Liver (tissue), 3 donors: Measurements from ENCODE around the gene ADGRG1.

Source experiments
- EGR1 ChIP-seq, 2 donors: IDR thresholded peaks; 2 replicates each; pipeline ENCODE4 v1.6.1; 2016 to 2018; ENCODE audit warnings: antibody characterized with exemption in 2 of 2, low read depth in 2 of 2
- FOXA1 ChIP-seq: IDR thresholded peaks from 2 replicates; pipeline ENCODE4 v1.6.1; 2016; ENCODE audit warnings: antibody characterized with exemption
- GABPA ChIP-seq, 2 donors: IDR thresholded peaks in 1 of 2; conservative IDR thresholded peaks in 1 of 2; 2 replicates each; pipeline ENCODE4 v1.6.1; 2016; ENCODE audit warnings: antibody characterized with exemption in 2 of 2, mild to moderate bottlenecking in 1 of 2, moderate library complexity in 1 of 2
- HNF4G ChIP-seq: IDR thresholded peaks from 2 replicates; pipeline ENCODE4 v1.6.1; 2016; ENCODE audit warnings: antibody characterized with exemption
- NR2F2 ChIP-seq: IDR thresholded peaks from 2 replicates; pipeline ENCODE4 v1.6.1; 2016; ENCODE audit warnings: antibody characterized with exemption
- SP1 ChIP-seq: IDR thresholded peaks from 2 replicates; pipeline ENCODE4 v1.6.1; 2018; ENCODE audit warnings: antibody characterized with exemption, mild to moderate bottlenecking
- YY1 ChIP-seq: IDR thresholded peaks from 2 replicates; pipeline ENCODE4 v1.6.1; 2016; ENCODE audit warnings: antibody characterized with exemption, mild to moderate bottlenecking
- TF ChIP-seq, protein P1 (sequence below): IDR thresholded peaks from 2 replicates; pipeline ENCODE4 v1.6.1; 2016; ENCODE audit warnings: antibody characterized with exemption
- TF ChIP-seq, protein P2 (sequence below): fragments of 150-350 bp; IDR thresholded peaks from 2 replicates; pipeline ENCODE4 v1.5.1; 2017; ENCODE audit warnings: improper control_type of control experiment, low read depth, low read length; ENCODE audit not compliant: missing input control
- TF ChIP-seq, protein P3 (sequence below): IDR thresholded peaks from 2 replicates; pipeline ENCODE4 v1.6.1; 2016; ENCODE audit warnings: antibody characterized with exemption
- TF ChIP-seq, protein P4 (sequence below): IDR thresholded peaks from 2 replicates; pipeline ENCODE4 v1.6.1; 2016; ENCODE audit warnings: antibody characterized with exemption, mild to moderate bottlenecking
- donor health status: healthy.
- donor health status: healthy.

DNA sequence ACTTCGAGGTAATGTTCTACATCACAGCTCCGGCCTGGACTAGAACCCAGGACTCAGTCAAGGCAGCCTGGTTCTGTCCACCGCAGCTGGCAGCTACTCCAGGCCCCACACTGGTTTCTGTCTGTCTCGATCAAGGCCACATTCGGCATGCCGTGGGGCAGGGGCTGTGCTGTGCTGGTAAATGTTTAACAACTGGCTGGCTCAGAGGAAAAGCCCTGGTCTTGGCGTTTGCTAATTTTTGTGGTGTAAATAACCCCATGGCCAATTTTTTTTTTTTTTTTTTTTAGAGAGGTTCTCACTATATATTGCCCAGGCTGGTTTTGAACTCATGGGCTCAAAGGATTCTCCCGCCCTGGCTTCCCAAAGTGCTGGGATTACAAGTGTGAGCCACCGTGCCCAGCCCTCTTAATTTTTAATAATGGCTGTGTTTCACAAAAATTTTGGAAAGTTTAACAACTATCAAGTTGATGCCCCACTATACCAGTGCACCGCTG lies 65.8 kb downstream of the ADGRG1 start:
- TF ChIP-seq, protein P1, sequence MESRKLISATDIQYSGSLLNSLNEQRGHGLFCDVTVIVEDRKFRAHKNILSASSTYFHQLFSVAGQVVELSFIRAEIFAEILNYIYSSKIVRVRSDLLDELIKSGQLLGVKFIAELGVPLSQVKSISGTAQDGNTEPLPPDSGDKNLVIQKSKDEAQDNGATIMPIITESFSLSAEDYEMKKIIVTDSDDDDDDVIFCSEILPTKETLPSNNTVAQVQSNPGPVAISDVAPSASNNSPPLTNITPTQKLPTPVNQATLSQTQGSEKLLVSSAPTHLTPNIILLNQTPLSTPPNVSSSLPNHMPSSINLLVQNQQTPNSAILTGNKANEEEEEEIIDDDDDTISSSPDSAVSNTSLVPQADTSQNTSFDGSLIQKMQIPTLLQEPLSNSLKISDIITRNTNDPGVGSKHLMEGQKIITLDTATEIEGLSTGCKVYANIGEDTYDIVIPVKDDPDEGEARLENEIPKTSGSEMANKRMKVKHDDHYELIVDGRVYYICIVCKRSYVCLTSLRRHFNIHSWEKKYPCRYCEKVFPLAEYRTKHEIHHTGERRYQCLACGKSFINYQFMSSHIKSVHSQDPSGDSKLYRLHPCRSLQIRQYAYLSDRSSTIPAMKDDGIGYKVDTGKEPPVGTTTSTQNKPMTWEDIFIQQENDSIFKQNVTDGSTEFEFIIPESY = no peak
- TF ChIP-seq, protein P2, sequence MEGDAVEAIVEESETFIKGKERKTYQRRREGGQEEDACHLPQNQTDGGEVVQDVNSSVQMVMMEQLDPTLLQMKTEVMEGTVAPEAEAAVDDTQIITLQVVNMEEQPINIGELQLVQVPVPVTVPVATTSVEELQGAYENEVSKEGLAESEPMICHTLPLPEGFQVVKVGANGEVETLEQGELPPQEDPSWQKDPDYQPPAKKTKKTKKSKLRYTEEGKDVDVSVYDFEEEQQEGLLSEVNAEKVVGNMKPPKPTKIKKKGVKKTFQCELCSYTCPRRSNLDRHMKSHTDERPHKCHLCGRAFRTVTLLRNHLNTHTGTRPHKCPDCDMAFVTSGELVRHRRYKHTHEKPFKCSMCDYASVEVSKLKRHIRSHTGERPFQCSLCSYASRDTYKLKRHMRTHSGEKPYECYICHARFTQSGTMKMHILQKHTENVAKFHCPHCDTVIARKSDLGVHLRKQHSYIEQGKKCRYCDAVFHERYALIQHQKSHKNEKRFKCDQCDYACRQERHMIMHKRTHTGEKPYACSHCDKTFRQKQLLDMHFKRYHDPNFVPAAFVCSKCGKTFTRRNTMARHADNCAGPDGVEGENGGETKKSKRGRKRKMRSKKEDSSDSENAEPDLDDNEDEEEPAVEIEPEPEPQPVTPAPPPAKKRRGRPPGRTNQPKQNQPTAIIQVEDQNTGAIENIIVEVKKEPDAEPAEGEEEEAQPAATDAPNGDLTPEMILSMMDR = no peak
- TF ChIP-seq HNF4G = no peak
- peak; percentile 58 for TF ChIP-seq FOXA1
- peak; percentile 70 for TF ChIP-seq YY1
- no peak for TF ChIP-seq NR2F2
- no peak for TF ChIP-seq GABPA (IDR thresholded peaks at IDR 0.05 in 1 of 2, conservative IDR thresholded peaks at IDR 0.05 in 1 of 2)
- TF ChIP-seq, protein P3, sequence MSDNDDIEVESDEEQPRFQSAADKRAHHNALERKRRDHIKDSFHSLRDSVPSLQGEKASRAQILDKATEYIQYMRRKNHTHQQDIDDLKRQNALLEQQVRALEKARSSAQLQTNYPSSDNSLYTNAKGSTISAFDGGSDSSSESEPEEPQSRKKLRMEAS = peak; percentile 78
- TF ChIP-seq, protein P4, sequence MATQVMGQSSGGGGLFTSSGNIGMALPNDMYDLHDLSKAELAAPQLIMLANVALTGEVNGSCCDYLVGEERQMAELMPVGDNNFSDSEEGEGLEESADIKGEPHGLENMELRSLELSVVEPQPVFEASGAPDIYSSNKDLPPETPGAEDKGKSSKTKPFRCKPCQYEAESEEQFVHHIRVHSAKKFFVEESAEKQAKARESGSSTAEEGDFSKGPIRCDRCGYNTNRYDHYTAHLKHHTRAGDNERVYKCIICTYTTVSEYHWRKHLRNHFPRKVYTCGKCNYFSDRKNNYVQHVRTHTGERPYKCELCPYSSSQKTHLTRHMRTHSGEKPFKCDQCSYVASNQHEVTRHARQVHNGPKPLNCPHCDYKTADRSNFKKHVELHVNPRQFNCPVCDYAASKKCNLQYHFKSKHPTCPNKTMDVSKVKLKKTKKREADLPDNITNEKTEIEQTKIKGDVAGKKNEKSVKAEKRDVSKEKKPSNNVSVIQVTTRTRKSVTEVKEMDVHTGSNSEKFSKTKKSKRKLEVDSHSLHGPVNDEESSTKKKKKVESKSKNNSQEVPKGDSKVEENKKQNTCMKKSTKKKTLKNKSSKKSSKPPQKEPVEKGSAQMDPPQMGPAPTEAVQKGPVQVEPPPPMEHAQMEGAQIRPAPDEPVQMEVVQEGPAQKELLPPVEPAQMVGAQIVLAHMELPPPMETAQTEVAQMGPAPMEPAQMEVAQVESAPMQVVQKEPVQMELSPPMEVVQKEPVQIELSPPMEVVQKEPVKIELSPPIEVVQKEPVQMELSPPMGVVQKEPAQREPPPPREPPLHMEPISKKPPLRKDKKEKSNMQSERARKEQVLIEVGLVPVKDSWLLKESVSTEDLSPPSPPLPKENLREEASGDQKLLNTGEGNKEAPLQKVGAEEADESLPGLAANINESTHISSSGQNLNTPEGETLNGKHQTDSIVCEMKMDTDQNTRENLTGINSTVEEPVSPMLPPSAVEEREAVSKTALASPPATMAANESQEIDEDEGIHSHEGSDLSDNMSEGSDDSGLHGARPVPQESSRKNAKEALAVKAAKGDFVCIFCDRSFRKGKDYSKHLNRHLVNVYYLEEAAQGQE = peak; percentile 65
- TF ChIP-seq SP1 = peak; percentile 89
- peak in 1 of 2 donors; percentile 32 for TF ChIP-seq EGR1 (IDR thresholded peaks at IDR 0.05; ENCODE audit: low read depth in 2 of 2)
